GM21367 (cell line): ENCODE measurements around the gene CD96.
"Not testable (repeated sequence)": the region's sequence is repeated elsewhere in the genome, so short reads cannot be mapped to it uniquely, and the experiment has no call there.

Experiments used
- ATAC-seq: cut with Tn5 transposase; IDR thresholded peaks from one replicate; pipeline ENCODE4 v1.9.1; 2021; ENCODE audit not compliant: unreplicated experiment

CD96 gene

DNA sequence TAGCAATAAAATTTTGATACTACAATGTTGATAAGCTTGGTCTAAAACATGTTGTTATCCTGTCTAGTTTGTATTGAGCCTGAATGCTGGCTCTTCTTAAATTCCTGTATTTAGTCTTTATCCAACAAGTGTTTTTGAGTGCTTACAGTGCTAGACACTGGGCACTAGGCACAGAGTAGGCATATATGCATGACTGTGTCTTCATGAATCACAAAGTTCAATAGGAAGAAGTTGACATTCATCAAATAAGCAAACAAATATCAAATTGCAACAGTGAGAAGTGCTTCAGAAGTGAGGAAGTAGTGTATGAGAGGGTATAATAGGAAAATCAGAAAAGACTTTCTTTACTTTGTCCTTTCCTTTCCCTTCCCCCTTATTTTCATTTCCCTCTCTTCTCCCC is 6.8 kb downstream of the CD96 start:
- no peak for ATAC-seq

DNA sequence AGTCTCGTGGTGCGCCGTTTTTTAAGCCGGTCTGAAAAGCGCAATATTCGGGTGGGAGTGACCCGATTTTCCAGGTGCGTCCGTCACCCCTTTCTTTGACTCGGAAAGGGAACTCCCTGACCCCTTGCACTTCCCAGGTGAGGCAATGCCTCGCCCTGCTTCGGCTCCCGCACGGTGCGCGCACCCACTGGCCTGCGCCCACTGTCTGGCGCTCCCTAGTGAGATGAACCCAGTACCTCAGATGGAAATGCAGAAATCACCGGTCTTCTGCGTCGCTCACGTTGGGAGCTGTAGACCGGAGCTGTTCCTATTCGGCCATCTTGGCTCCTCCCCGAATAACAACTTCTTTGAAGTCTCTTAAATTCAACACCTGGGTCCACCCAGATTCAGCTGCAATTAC is 19.9 kb downstream of the CD96 start:
- not testable (repeated sequence) for ATAC-seq

DNA sequence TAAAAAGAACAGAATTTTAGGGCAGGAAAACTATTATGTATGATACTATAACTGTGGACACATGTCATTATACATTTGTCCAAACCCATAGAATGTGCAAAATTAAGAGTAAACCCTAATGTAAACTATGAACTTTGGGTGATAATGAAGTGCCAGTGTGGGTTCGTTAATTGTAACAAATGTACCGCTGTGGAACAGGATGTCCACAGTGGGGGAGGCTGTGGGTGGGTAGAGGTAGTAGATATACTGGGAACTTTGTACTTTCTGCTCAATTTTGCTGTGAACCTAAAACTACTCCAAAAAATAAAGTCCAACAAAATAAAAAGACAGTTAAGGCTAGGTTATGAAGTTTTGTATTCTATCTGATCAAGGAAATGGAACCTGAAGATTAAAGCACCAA is 24.8 kb downstream of the CD96 start:
- ATAC-seq, result no peak

GRCh38 chr3:111568355-111568754 is 26.4 kb downstream of the CD96 start:
- ATAC-seq, result no peak

DNA sequence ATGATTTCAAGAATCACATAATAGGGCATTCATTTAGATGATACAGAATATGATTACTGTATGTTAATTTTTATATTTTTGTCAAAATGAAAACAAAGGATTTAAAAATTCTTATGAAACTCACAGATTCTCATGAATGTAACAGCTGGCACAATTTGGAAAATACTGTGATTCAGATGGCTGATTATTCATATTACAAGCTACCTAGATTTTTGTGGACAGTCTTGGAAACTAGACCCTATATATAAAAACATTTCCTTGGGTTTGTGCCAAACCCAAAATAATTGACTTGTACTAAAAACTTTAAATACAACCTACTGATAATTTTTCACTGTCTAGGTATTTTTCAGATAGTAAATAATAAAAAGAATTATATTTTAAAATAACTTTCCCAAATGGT is 26.9 kb downstream of the CD96 start:
- ATAC-seq, result no peak

GRCh38 chr3:111570404-111571030 is 28.5 kb downstream of the CD96 start:
- ATAC-seq, result no peak

DNA sequence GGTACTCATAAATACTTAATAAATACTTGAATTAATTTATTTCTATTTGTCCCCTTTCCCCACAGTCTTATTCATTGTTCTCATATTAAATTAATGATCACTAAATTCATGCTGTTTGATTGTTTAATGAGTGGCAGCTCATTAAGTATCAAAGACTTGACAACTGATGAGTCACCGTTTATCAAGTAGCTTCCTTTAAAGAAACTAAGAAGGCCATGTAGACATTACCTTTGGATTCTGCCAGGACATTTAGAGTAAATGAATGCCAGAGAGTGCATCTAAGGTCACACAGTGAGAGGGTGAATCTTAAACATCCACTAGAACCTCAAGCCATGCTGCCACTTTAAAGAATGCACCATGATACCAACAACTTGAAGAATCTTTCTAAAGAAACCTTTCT is 29.3 kb downstream of the CD96 start:
- no peak for ATAC-seq

DNA sequence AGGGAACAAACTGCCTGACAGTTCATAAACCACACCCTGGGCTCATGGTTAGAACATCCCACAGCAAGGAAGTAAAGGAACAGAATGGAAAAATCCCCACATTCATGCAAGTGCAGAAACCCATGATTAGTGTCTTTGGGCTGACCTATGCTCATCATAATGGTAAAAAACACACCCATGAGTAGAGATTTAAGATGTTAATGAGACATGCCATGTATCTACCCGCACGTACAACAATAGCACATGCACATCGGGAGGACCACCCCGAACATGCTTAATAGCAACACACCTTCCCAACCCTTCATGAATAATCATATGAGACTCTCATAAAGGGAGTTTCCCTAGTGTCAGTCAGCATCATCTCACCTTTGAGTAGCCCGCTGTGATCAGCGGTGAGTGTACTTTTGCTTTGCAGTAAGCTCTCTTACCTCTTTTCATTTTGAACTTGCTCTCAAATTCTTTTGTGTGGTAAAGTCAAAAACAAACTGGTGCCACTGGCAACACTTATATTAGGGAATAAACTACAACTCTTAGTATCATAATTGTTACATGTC is 30.0 kb downstream of the CD96 start:
- no peak for ATAC-seq

DNA sequence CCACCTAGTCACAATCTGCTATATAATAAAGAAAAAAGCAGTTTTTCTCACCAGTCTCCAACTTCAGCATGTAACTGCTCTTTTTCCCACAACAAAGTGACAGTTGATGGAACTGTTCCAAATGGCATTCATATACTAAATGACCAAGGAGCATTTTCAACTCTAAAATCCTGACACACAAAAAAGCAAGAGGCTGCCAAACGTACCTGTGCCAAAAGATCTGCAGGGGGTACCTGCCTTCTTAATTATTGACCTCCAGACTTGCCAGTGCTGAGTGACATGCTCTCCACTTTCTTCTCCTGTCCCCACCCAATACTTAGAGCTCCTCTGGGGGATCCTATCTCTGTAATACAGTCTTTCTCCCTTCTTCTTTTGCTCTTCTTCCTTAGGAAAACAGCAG is 35.1 kb downstream of the CD96 start:
- no peak for ATAC-seq

GRCh38 chr3:111577798-111578685 is 36.0 kb downstream of the CD96 start:
- peak; percentile 96 for ATAC-seq

- ATAC-seq, result no peak
Observed at GRCh38 chr3:111578867-111579266, 36.9 kb downstream of the CD96 start.

- no peak for ATAC-seq
Observed at GRCh38 chr3:111579495-111579894, 37.5 kb downstream of the CD96 start.

GRCh38 chr3:111581403-111582119 is 39.6 kb downstream of the CD96 start:
- ATAC-seq, result no peak

- no peak for ATAC-seq
Observed at GRCh38 chr3:111582120-111582474, 40.1 kb downstream of the CD96 start.

GRCh38 chr3:111584744-111585143 is 42.7 kb downstream of the CD96 start:
- ATAC-seq, result no peak

DNA sequence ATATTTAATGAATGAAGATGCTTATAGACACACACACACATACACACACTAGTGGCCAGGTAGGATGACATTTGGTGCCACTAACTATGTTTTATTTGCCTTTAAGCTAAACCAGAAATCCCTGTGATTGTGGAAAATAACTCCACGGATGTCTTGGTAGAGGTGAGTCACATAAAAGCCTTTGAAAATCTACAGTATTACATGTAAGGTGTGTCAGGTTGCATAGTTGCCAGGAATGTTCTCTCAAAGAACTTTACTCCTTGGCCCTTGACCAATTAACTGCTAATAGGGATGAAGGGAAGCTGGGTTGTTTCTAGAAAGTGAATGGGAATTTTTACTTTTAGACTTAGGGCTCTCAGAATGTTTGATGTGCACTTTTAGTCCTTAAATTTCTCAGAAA is 43.2 kb downstream of the CD96 start:
- no peak for ATAC-seq

GRCh38 chr3:111588527-111588926 is 46.5 kb downstream of the CD96 start:
- no peak for ATAC-seq

GRCh38 chr3:111589303-111590142 is 47.5 kb downstream of the CD96 start:
- no peak for ATAC-seq

DNA sequence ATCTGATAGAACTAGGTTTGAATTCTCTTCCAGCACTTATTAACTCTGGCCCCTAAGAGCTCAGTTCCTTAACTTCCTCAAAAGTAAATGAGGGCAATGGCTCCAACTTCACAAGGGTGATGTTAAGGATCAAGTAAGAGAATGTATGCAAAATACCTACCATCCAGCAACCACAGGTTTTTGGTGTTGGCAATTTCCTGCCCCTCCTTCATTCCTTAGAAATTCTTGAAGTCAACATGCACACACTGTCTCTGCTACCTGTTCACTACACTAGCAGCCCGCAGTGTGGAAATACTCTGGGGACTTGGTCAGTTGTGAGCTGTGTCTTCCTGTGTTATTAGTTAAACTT is 48.1 kb downstream of the CD96 start:
- ATAC-seq, result no peak

DNA sequence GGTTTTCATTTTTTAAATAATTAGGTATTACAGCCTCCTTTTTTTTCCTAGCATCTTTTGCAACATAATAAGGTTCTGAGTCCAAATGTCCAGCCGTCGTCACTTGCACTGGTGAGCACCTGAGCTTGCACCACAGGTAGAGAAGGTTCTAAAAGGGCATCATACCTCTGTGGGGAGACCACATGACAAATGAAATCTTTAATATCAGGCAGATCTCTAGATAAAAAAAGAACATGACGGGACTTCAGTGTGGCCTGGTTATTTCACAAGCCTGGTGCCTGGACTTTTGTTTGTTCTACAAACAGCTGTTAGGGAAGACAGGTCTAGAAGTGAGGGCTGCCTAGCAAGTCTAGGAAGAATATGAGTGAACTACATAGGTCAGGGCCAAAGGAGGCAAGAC is 49.6 kb downstream of the CD96 start:
- ATAC-seq, result no peak

- ATAC-seq, result no peak
Observed at GRCh38 chr3:111592143-111592542, 50.1 kb downstream of the CD96 start.
